Bladder microvascular endothelial cell (primary cell): ENCODE results near the gene CSF3R. TPM values are rescaled to one million over a fixed set of nuclear protein-coding genes. Genes with fewer than 3 reads are reported as not detected.

ENCODE experiments used
- total RNA-seq: library from RNA; depleted of rRNA; stranded (reverse); fragments of >200 nt; gene quantifications from 2 replicates; pipeline ENCODE4 v1.2.3, GENCODE V29; 2014

CSF3R gene
- total RNA-seq: not detected in 2 replicates

GRCh38 chr1:36482724-36483388, at the start of gene CSF3R:
TSS of gene CSF3R (minus strand) at chr1:36482913. CDS start at chr1:36479496, 3,417 bp downstream.

GRCh38 chr1:36463803-36464604, 18.7 kb downstream of the CSF3R start, which contains the start of gene MRPS15:
TSS of gene MRPS15 (minus strand) at chr1:36464384. CDS start at chr1:36464275, 109 bp downstream.

GRCh38 chr1:36450270-36450918, 32.3 kb downstream of the CSF3R start, which contains the start of gene OSCP1:
TSS of gene OSCP1 (minus strand) at chr1:36450451. CDS start at chr1:36450369, 82 bp downstream.

Other genes starting within 250 kb of the CSF3R start
- 0.81 and 2.1 TPM in 2 replicates for gene SH3D21, start 176.5 kb downstream of the CSF3R start, total RNA-seq
- 59.6 and 131 TPM in 2 replicates for gene EVA1B, start 159.3 kb downstream of the CSF3R start, total RNA-seq
- 9.2 and 50.4 TPM in 2 replicates for gene STK40, start 97.0 kb downstream of the CSF3R start, total RNA-seq
- gene LSM10, start 85.0 kb downstream of the CSF3R start, total RNA-seq: 5.3 and 11.0 TPM in 2 replicates
- gene OSCP1, start 32.5 kb downstream of the CSF3R start, total RNA-seq: 3.3 and 3.7 TPM in 2 replicates
- 32.3 and 59.9 TPM in 2 replicates for gene MRPS15, start 18.5 kb downstream of the CSF3R start, total RNA-seq